Panc1 (cell line): ENCODE results near the gene SASH3. TPM values are rescaled to one million over a fixed set of nuclear protein-coding genes. Genes with fewer than 3 reads are reported as not detected.

Experiments used
- ATAC-seq: fragments of 200-7000 bp; cut with Tn5 transposase; 2 replicates; pipeline ENCODE4 v1.9.1; 2020; ENCODE audit warnings: mild to moderate bottlenecking, moderate library complexity
- BruUV-seq: library from RNA; stranded (reverse); fragments of 400-500 nt; replicated peaks from 2 replicates; lab custom pipeline; 2021; lab: Mats Ljungman, UMichigan
- CTCF ChIA-PET: fragments of 300-600 bp; sonication (Branson Sonifier 250); formaldehyde crosslinking; loops from one replicate; lab custom pipeline; 2022; ENCODE audit warnings: antibody characterized with exemption; lab: Charles Lee
- POLR2A ChIA-PET: fragments of 300-600 bp; sonication (Branson Sonifier 250); formaldehyde crosslinking; loops from one replicate; lab custom pipeline; 2022; ENCODE audit warnings: antibody characterized with exemption; lab: Charles Lee
- DNase-seq: peaks from one replicate; pipeline ENCODE4 v3.0.0-alpha.2; 2010; ENCODE audit warnings: low read depth, low spot score
- H3K27ac ChIP-seq: 2 replicates; pipeline ENCODE4 v1.5.1; 2011; ENCODE audit warnings: mild to moderate bottlenecking, low read length, inconsistent platforms
- H3K27me3 ChIP-seq: fragments of 200-500 bp; sonication (Bioruptor generic); 2 replicates; pipeline ENCODE4 v1.6.0; 2014; ENCODE audit warnings: low read length, inconsistent platforms; ENCODE audit not compliant: control insufficient read depth, insufficient read depth
- H3K36me3 ChIP-seq: fragments of 200-500 bp; sonication (Bioruptor generic); 2 replicates; pipeline ENCODE4 v1.5.1; 2014; ENCODE audit warnings: inconsistent platforms, mild to moderate bottlenecking, low read length, moderate library complexity; ENCODE audit not compliant: control insufficient read depth, insufficient read depth
- H3K4me1 ChIP-seq: 2 replicates; pipeline ENCODE4 v1.5.1; 2011; ENCODE audit warnings: inconsistent platforms, mild to moderate bottlenecking, low read length, moderate library complexity; ENCODE audit not compliant: control insufficient read depth, insufficient read depth
- H3K4me3 ChIP-seq, 2 experiments: 2 replicates each; pipeline ENCODE4 v1.5.1; 2011 to 2012; ENCODE audit warnings: low read depth in 2 of 2, low read length in 2 of 2, mild to moderate bottlenecking in 2 of 2, inconsistent platforms in 1 of 2, moderate library complexity in 1 of 2
- H3K9me3 ChIP-seq: fragments of 200-500 bp; sonication (Bioruptor generic); 2 replicates; pipeline ENCODE4 v1.5.1; 2014; ENCODE audit warnings: low read depth, mild to moderate bottlenecking, inconsistent platforms, low read length, moderate library complexity; ENCODE audit not compliant: control insufficient read depth, insufficient read depth
- POLR2AphosphoS5 ChIP-seq: IDR thresholded peaks from 2 replicates; pipeline ENCODE4 v1.6.1; 2012; ENCODE audit warnings: mild to moderate bottlenecking, low read depth, low read length, moderate library complexity
- REST ChIP-seq, 2 experiments: IDR thresholded peaks; 2 replicates each; pipeline ENCODE4 v1.6.1; 2011 to 2012; ENCODE audit warnings: low read depth in 2 of 2, control low read depth in 1 of 2, low read length in 1 of 2, mild to moderate bottlenecking in 1 of 2, moderate library complexity in 1 of 2; ENCODE audit not compliant: insufficient read depth in 1 of 2
- SIN3A ChIP-seq: IDR thresholded peaks from 2 replicates; pipeline ENCODE4 v1.6.1; 2012; ENCODE audit warnings: low read depth, mild to moderate bottlenecking, low read length, moderate library complexity, borderline replicate concordance; ENCODE audit not compliant: insufficient read depth
- TCF7L2 ChIP-seq: IDR thresholded peaks from 2 replicates; pipeline ENCODE4 v1.6.1; 2011; ENCODE audit warnings: mild to moderate bottlenecking, low read depth, low read length, inconsistent platforms
- in situ Hi-C: cut with HindIII; loops from 2 replicates; pipeline ENCODE4 v1.10.0; 2016; ENCODE audit warnings: low sequenced_read_pairs, low pct_unique_long_range_greater_than_20kb
- intact Hi-C: fragments of 100-400 bp; cut with micrococcal nuclease; formaldehyde crosslinking; loops from one replicate; pipeline ENCODE4 v1.10.0; 2022; ENCODE audit not compliant: unreplicated experiment
- total RNA-seq: library from RNA; stranded (reverse); gene quantifications from one replicate; pipeline ENCODE4 v1.2.1, GENCODE V29; 2021; ENCODE audit not compliant: unreplicated experiment
- TF ChIP-seq, protein P1 (sequence below): fragments of 450-650 bp; IDR thresholded peaks from 2 replicates; pipeline ENCODE4 v1.5.1; 2017; ENCODE audit warnings: mild to moderate bottlenecking

SASH3 gene
- total RNA-seq, 1 experiment from 2014 or later = 0.33 TPM

- ChIA-PET POLR2A (no interaction called here), CTCF (no interaction called here)
- Histone ChIP-seq H3K27ac (no peak overlapping the region), H3K9me3 (no peaks in the 10 kb centered on the region), H3K27me3 (no peaks in the 10 kb centered on the region), H3K36me3 (no peaks in the 10 kb centered on the region), H3K4me3 (no peak overlapping the region), H3K4me1 (no peaks in the 10 kb centered on the region)
- ATAC-seq (no peak), DNase-seq (no peak)
- TF ChIP-seq TCF7L2 (no peak), SIN3A (no peak), POLR2AphosphoS5 (no peak), REST (IDR thresholded peaks at IDR 0.05; ENCODE audit: insufficient read depth in 1 of 2, low read depth in 2 of 2, low read length in 1 of 2) (no peak)
- TF ChIP-seq, protein P1, sequence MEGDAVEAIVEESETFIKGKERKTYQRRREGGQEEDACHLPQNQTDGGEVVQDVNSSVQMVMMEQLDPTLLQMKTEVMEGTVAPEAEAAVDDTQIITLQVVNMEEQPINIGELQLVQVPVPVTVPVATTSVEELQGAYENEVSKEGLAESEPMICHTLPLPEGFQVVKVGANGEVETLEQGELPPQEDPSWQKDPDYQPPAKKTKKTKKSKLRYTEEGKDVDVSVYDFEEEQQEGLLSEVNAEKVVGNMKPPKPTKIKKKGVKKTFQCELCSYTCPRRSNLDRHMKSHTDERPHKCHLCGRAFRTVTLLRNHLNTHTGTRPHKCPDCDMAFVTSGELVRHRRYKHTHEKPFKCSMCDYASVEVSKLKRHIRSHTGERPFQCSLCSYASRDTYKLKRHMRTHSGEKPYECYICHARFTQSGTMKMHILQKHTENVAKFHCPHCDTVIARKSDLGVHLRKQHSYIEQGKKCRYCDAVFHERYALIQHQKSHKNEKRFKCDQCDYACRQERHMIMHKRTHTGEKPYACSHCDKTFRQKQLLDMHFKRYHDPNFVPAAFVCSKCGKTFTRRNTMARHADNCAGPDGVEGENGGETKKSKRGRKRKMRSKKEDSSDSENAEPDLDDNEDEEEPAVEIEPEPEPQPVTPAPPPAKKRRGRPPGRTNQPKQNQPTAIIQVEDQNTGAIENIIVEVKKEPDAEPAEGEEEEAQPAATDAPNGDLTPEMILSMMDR = no peak
- no TSS peak for BruUV-seq
- intact Hi-C loops (no loop called here), in situ Hi-C loops (no loop called here)
Measured at GRCh38 chrX:129795584-129795983, 15.8 kb downstream of the SASH3 start.

GRCh38 chrX:129797251-129797906, 17.6 kb downstream of the SASH3 start:
- ChIA-PET POLR2A (no interaction called here), CTCF (interaction anchor here (0.5 kb wide), 1 partner anchor 161 kb away, joined by 5 read pairs; no protein-coding TSS in a partner anchor)
- H3K36me3 ChIP-seq = no peaks in the 10 kb centered on the region

More at GRCh38 chrX:129797251-129797906, 17.6 kb downstream of the SASH3 start:
- H3K4me1 ChIP-seq = no peaks in the 10 kb centered on the region
- no peak overlapping the region for H3K27ac ChIP-seq
- no peak for ATAC-seq
- no TSS peak for BruUV-seq
- TF ChIP-seq, protein P1 = no peak
- TF ChIP-seq REST (IDR thresholded peaks at IDR 0.05; ENCODE audit: insufficient read depth in 1 of 2, low read depth in 2 of 2, low read length in 1 of 2) (no peak), TCF7L2 (no peak), SIN3A (no peak), POLR2AphosphoS5 (no peak)
- no peak for DNase-seq
- no peak overlapping the region for H3K4me3 ChIP-seq
- no peaks in the 10 kb centered on the region for H3K9me3 ChIP-seq
- H3K27me3 ChIP-seq = no peaks in the 10 kb centered on the region
- in situ Hi-C loops (no loop called here), intact Hi-C loops (no loop called here)
